HEK293T (cell line): ENCODE results near the gene PHLPP1.

ENCODE experiments used
- CTCF ChIA-PET: fragments of 350-600 bp; formaldehyde crosslinking; extraction: SDS; loops from one replicate; lab custom pipeline; 2021; ENCODE audit warnings: antibody characterized with exemption, inconsistent platforms; lab: Yijun Ruan, JAX
- POLR2A ChIA-PET: fragments of 350-600 bp; formaldehyde crosslinking; extraction: SDS; loops from one replicate; lab custom pipeline; 2020; ENCODE audit warnings: antibody characterized with exemption, inconsistent platforms; lab: Yijun Ruan, JAX
- DNase-seq: peaks from one replicate; pipeline ENCODE4 v3.0.0; 2012; ENCODE audit warnings: mixed read lengths; ENCODE audit errors: extremely low spot score
- ARNT ChIP-seq: fragments of 450-650 bp; IDR thresholded peaks from 2 replicates; pipeline ENCODE4 v1.6.1; 2017; ENCODE audit warnings: mild to moderate bottlenecking
- BHLHE40 ChIP-seq: fragments of 450-650 bp; IDR thresholded peaks from 2 replicates; pipeline ENCODE4 v1.6.1; 2016; ENCODE audit warnings: mild to moderate bottlenecking, moderate library complexity, borderline replicate concordance
- CTBP1 ChIP-seq: fragments of 450-650 bp; IDR thresholded peaks from 2 replicates; pipeline ENCODE4 v1.6.1; 2016; ENCODE audit warnings: borderline replicate concordance
- FOXA1 ChIP-seq: fragments of 450-650 bp; IDR thresholded peaks from 2 replicates; pipeline ENCODE4 v1.6.1; 2016; ENCODE audit warnings: mild to moderate bottlenecking
- FOXK2 ChIP-seq: fragments of 450-650 bp; IDR thresholded peaks from 2 replicates; pipeline ENCODE4 v1.6.1; 2016; ENCODE audit warnings: mild to moderate bottlenecking
- FOXM1 ChIP-seq: fragments of 450-650 bp; IDR thresholded peaks from 2 replicates; pipeline ENCODE4 v1.6.1; 2017; ENCODE audit warnings: mild to moderate bottlenecking, borderline replicate concordance
- HDGF ChIP-seq: fragments of 450-650 bp; IDR thresholded peaks from 2 replicates; pipeline ENCODE4 v1.6.1; 2017; ENCODE audit warnings: antibody characterized with exemption, borderline replicate concordance
- L3MBTL2 ChIP-seq: fragments of 450-650 bp; conservative IDR thresholded peaks from 2 replicates; pipeline ENCODE4 v1.6.1; 2016; ENCODE audit warnings: mild to moderate bottlenecking
- LEF1 ChIP-seq: fragments of 450-650 bp; IDR thresholded peaks from 2 replicates; pipeline ENCODE4 v1.6.1; 2017; ENCODE audit warnings: mild to moderate bottlenecking, borderline replicate concordance
- NFRKB ChIP-seq: fragments of 450-650 bp; IDR thresholded peaks from 2 replicates; pipeline ENCODE4 v1.6.1; 2016; ENCODE audit warnings: mild to moderate bottlenecking, moderate library complexity
- PKNOX1 ChIP-seq: fragments of 450-650 bp; IDR thresholded peaks from 2 replicates; pipeline ENCODE4 v1.6.1; 2016
- SP1 ChIP-seq: fragments of 450-650 bp; IDR thresholded peaks from 2 replicates; pipeline ENCODE4 v1.6.1; 2017
- SUZ12 ChIP-seq: fragments of 450-650 bp; IDR thresholded peaks from 2 replicates; pipeline ENCODE4 v1.6.1; 2016; ENCODE audit warnings: mild to moderate bottlenecking
- TARDBP ChIP-seq: fragments of 450-650 bp; IDR thresholded peaks from 2 replicates; pipeline ENCODE4 v1.6.1; 2016
- ZNF384 ChIP-seq: fragments of 450-650 bp; IDR thresholded peaks from 2 replicates; pipeline ENCODE4 v1.6.1; 2016

The PHLPP1 gene

GRCh38 chr18:62717169-62717924 lies 2.0 kb downstream of the PHLPP1 start:
- CTCF ChIA-PET: interaction anchor here (0.7 kb wide), 1 partner anchor 172 kb away, joined by 3 read pairs; no protein-coding TSS in a partner anchor

GRCh38 chr18:62717925-62718800 lies 2.8 kb downstream of the PHLPP1 start:
- ChIA-PET CTCF (interaction anchor here (0.6 to 0.7 kb wide), 2 partner anchors 171 to 254 kb away, joined by 3 read pairs; no protein-coding TSS in a partner anchor), POLR2A (no interaction called here)
- TF ChIP-seq LEF1 (no peak), PKNOX1 (peak; percentile 72), SP1 (no peak), NFRKB (no peak)
- no peak for DNase-seq

More at GRCh38 chr18:62717169-62717924, 2.0 kb downstream of the PHLPP1 start:
- no peak for TF ChIP-seq L3MBTL2
- TF ChIP-seq FOXK2: no peak
- TF ChIP-seq BHLHE40: no peak
- no peak for TF ChIP-seq FOXM1
- no peak for TF ChIP-seq ZNF384
- TF ChIP-seq PKNOX1: peak; percentile 78
- TF ChIP-seq TARDBP: no peak
- no peak for TF ChIP-seq LEF1
- DNase-seq: no peak
- POLR2A ChIA-PET: interaction anchor here (0.6 kb wide), 1 partner anchor 282 kb away, joined by 3 read pairs; no protein-coding TSS in a partner anchor

- no peak for DNase-seq
- ChIA-PET CTCF (no interaction called here), POLR2A (no interaction called here)
- no peak for TF ChIP-seq FOXK2
Observed at GRCh38 chr18:62720048-62720447, 4.7 kb downstream of the PHLPP1 start.

GRCh38 chr18:62720766-62721613 lies 5.6 kb downstream of the PHLPP1 start:
- DNase-seq: no peak
- CTCF ChIA-PET: no interaction called here
- POLR2A ChIA-PET: no interaction called here
- TF ChIP-seq ARNT (no peak), ZNF384 (no peak), PKNOX1 (no peak), SUZ12 (no peak), FOXM1 (no peak)

GRCh38 chr18:62721839-62722795 lies 6.8 kb downstream of the PHLPP1 start:
- TF ChIP-seq ARNT: no peak
- no peak for TF ChIP-seq SP1
- TF ChIP-seq TARDBP: no peak
- ChIA-PET CTCF (no interaction called here), POLR2A (no interaction called here)
- no peak for DNase-seq

GRCh38 chr18:62723666-62724281 lies 8.4 kb downstream of the PHLPP1 start:
- DNase-seq: no peak
- CTCF ChIA-PET: no interaction called here
- TF ChIP-seq SP1: no peak
- no peak for TF ChIP-seq HDGF
- no peak for TF ChIP-seq CTBP1
- TF ChIP-seq ARNT: no peak
- TF ChIP-seq BHLHE40: no peak
- no peak for TF ChIP-seq LEF1
- no peak for TF ChIP-seq FOXM1
- TF ChIP-seq NFRKB: no peak
- TF ChIP-seq FOXA1: no peak
- TF ChIP-seq L3MBTL2: no peak
- no peak for TF ChIP-seq SUZ12
- POLR2A ChIA-PET: no interaction called here
